ENCODE data around the gene SCRN3. TPM values are rescaled to one million over a fixed set of nuclear protein-coding genes. Genes with fewer than 3 reads are reported as not detected.

SCRN3 gene
- total RNA-seq, 1 donor from 2014 or later = 14.1 TPM

Other genes with a start within 250 kb of the SCRN3 start
- gene OLA1, start 147.2 kb upstream of the SCRN3 start, total RNA-seq = 93.7 and 97.8 TPM in 2 replicates
- not detected in 2 replicates for gene SP9, start 60.8 kb upstream of the SCRN3 start, total RNA-seq
- 9.9 and 11.6 TPM in 2 replicates for gene GPR155, start 91.3 kb downstream of the SCRN3 start, total RNA-seq
- 372 and 373 TPM in 2 replicates for gene WIPF1, start 202.1 kb downstream of the SCRN3 start, total RNA-seq

Measured in T-helper 2 cell treated with Interferon-gamma antibody and Interleukin-4, amounts not matched to agents 100 ng/mL and 5 ng/mL, for 36 hours (primary cell).